Epithelial cell of proximal tubule (primary cell): ENCODE measurements around the gene ABI3BP. TPM values are rescaled to one million over a fixed set of nuclear protein-coding genes. Genes with fewer than 3 reads are reported as not detected.

Source experiments
- DNase-seq: peaks from one replicate; pipeline ENCODE4 v3.0.0-alpha.2; 2011; ENCODE audit warnings: low read depth
- H3K4me3 ChIP-seq: 2 replicates; pipeline ENCODE4 v1.5.1; 2011; ENCODE audit warnings: low read depth, mild to moderate bottlenecking, low read length
- CTCF ChIP-seq: conservative IDR thresholded peaks from 2 replicates; pipeline ENCODE4 v1.5.1; 2012; ENCODE audit warnings: low read depth, mild to moderate bottlenecking, low read length
- total RNA-seq: library from RNA; depleted of rRNA; stranded (reverse); fragments of >200 nt; gene quantifications from 2 replicates; pipeline ENCODE4 v1.2.3, GENCODE V29; 2015

The ABI3BP gene
- total RNA-seq, 1 donor from 2014 or later = 3.6 TPM

- TF ChIP-seq CTCF = no peak
- DNase-seq = no peak
- H3K4me3 ChIP-seq = no peak overlapping the region
Measured at GRCh38 chr3:101011136-101011535, 17.9 kb upstream of the ABI3BP start.

GRCh38 chr3:101010296-101010695 is 17.1 kb upstream of the ABI3BP start:
- no peak for TF ChIP-seq CTCF
- no peak for DNase-seq
- H3K4me3 ChIP-seq = no peak overlapping the region

DNA sequence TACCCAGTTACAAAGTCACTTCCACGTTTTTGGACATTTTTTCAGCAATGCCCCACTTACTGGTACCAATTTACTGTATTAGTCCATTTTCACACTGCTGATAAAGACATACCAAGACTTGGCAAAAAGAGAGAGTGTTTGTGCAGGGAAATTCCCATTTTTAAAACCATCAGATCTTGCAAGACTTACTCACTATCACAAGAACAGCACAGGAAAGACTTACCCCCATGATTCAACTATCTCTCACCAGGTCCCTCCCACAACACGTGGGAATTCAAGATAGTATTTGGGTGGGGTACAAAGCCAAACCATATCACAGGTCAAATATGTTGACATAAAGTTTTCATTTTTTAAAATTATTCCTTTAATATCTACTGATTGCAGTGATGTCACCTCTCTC is 16.2 kb upstream of the ABI3BP start:
- no peak for DNase-seq

GRCh38 chr3:100999160-100999559 is 5.9 kb upstream of the ABI3BP start:
- H3K4me3 ChIP-seq = no peak overlapping the region
- no peak for TF ChIP-seq CTCF
- no peak for DNase-seq

More for the DNA sequence above, 16.2 kb upstream of the ABI3BP start:
- H3K4me3 ChIP-seq = no peak overlapping the region
- no peak for TF ChIP-seq CTCF

DNA sequence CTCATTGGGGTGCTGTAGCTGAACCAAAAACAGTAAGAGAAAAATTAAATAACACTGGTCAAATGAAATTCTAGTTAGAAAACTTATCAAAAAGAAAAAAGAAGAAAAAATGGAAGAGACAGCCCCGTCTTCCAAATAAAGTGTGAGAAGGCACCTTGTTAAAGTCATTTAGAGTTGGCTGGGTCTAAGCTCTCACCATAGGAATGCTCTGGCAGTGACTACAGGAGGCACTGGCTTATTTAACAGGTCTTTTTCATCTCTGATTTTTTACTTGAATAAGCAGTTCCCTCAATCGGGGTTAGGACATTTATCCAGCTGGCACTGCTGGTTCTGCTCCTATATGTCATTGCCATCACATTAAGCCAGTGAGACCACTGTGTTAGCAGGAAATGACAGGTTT is 1.6 kb upstream of the ABI3BP start:
- no peak for DNase-seq
- no peak for TF ChIP-seq CTCF
- H3K4me3 ChIP-seq = no peak overlapping the region

DNA sequence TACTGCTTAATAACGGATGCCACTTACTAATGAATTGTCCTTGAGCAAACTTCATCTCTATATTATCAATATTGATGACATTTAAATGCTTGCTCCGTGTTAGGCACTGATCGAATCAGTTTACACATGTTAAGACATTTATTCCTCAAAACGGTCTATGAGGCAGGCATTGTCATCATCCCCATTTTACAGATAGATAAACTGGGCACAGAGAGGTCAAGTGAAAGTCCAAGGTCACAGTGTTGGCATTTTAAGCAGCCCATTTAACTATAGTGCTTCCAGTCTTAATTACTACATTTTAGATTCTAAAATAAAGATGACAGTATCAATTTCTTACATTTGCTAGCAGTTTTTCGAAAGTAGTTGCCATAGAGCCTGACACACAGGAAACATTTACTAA is 966 bp upstream of the ABI3BP start:
- no peak for DNase-seq
- H3K4me3 ChIP-seq = no peak overlapping the region
- no peak for TF ChIP-seq CTCF

- TF ChIP-seq CTCF = no peak
- DNase-seq = peak; percentile 43
- H3K4me3 ChIP-seq = peak overlapping the region; percentile 54
Measured at GRCh38 chr3:100992231-100993012, 799 bp downstream of the ABI3BP start.
